IMR-90 (cell line): ENCODE results near the gene ZCCHC17. TPM values are rescaled to one million over a fixed set of nuclear protein-coding genes. Genes with fewer than 3 reads are reported as not detected.

ENCODE experiments used
- ATAC-seq: fragments of 200-7000 bp; cut with Tn5 transposase; 2 replicates; pipeline ENCODE4 v1.9.1; 2020; ENCODE audit warnings: low read depth, mild to moderate bottlenecking, moderate library complexity
- BruUV-seq: library from RNA; stranded (reverse); fragments of 400-500 nt; replicated peaks from 2 replicates; lab custom pipeline; 2021; lab: Mats Ljungman, UMichigan
- CTCF ChIA-PET: fragments of 300-600 bp; formaldehyde crosslinking; extraction: SDS; loops from one replicate; lab custom pipeline; 2021; ENCODE audit warnings: antibody characterized with exemption; lab: Yijun Ruan, JAX
- POLR2A ChIA-PET: fragments of 300-600 bp; sonication (Branson Sonifier 250); formaldehyde crosslinking; loops from one replicate; lab custom pipeline; 2022; ENCODE audit warnings: antibody characterized with exemption; ENCODE audit not compliant: unreplicated experiment; lab: Charles Lee
- DNase-seq: peaks from one replicate; pipeline ENCODE4 v3.0.0; 2013
- H2AFZ ChIP-seq: replicated peaks from 2 replicates; pipeline ENCODE3; 2013; ENCODE audit warnings: low read length, mild to moderate bottlenecking; ENCODE audit not compliant: poor library complexity
- H2AK5ac ChIP-seq: 2 replicates; pipeline ENCODE4 v1.6.1; 2013; ENCODE audit warnings: low read depth, low read length, inconsistent platforms
- H2AK9ac ChIP-seq: replicated peaks from 2 replicates; pipeline ENCODE3; 2013; ENCODE audit warnings: mild to moderate bottlenecking, low read depth, low read length, moderate library complexity; ENCODE audit not compliant: poor library complexity
- H2BK120ac ChIP-seq: 2 replicates; pipeline ENCODE4 v1.6.1; 2013; ENCODE audit warnings: low read depth, low read length, inconsistent platforms
- H2BK15ac ChIP-seq: 3 replicates; pipeline ENCODE4 v1.6.1; 2013; ENCODE audit warnings: low read depth, low read length, inconsistent platforms
- H2BK20ac ChIP-seq: 2 replicates; pipeline ENCODE4 v1.6.1; 2013; ENCODE audit warnings: low read depth, mild to moderate bottlenecking, inconsistent platforms, low read length, moderate library complexity
- H2BK5ac ChIP-seq: 2 replicates; pipeline ENCODE4 v1.6.1; 2013; ENCODE audit warnings: mild to moderate bottlenecking, low read depth, low read length, inconsistent platforms; ENCODE audit not compliant: poor library complexity, severe bottlenecking
- H3K14ac ChIP-seq: replicated peaks from 2 replicates; pipeline ENCODE4 v1.6.1; 2013; ENCODE audit warnings: low read depth, low read length, inconsistent platforms
- H3K18ac ChIP-seq: 2 replicates; pipeline ENCODE4 v1.6.1; 2013; ENCODE audit warnings: low read depth, low read length, control low read depth
- H3K23ac ChIP-seq: 2 replicates; pipeline ENCODE4 v1.6.1; 2013; ENCODE audit warnings: low read depth, low read length, inconsistent platforms
- H3K27ac ChIP-seq: 2 replicates; pipeline ENCODE4 v1.5.1; 2013; ENCODE audit warnings: mild to moderate bottlenecking, control low read depth, low read length; ENCODE audit not compliant: insufficient read depth
- H3K27me3 ChIP-seq: 2 replicates; pipeline ENCODE4 v1.6.1; 2013; ENCODE audit warnings: low read length; ENCODE audit not compliant: control insufficient read depth, insufficient read depth
- H3K36me3 ChIP-seq: 2 replicates; pipeline ENCODE4 v1.6.1; 2013; ENCODE audit warnings: low read length, mixed read lengths; ENCODE audit not compliant: control insufficient read depth, insufficient read depth
- H3K4ac ChIP-seq: 2 replicates; pipeline ENCODE4 v1.6.1; 2013; ENCODE audit warnings: low read depth, low read length, inconsistent platforms
- H3K4me1 ChIP-seq: 2 replicates; pipeline ENCODE4 v1.6.1; 2013; ENCODE audit warnings: low read length, mixed read lengths; ENCODE audit not compliant: control insufficient read depth, insufficient read depth
- H3K4me2 ChIP-seq: 2 replicates; pipeline ENCODE4 v1.6.1; 2013; ENCODE audit warnings: low read depth, mild to moderate bottlenecking, control low read depth, low read length, moderate library complexity
- H3K4me3 ChIP-seq: 2 replicates; pipeline ENCODE4 v1.5.1; 2013; ENCODE audit warnings: low read depth, mild to moderate bottlenecking, control low read depth, low read length, moderate library complexity; ENCODE audit not compliant: insufficient read depth
- H3K56ac ChIP-seq: 2 replicates; pipeline ENCODE4 v1.6.1; 2013; ENCODE audit warnings: low read length, inconsistent platforms; ENCODE audit not compliant: insufficient read depth; ENCODE audit errors: extremely low read depth
- H3K79me1 ChIP-seq, 2 experiments: 2 replicates each; pipeline ENCODE4 v1.6.1; 2013; ENCODE audit warnings: low read length in 2 of 2, inconsistent platforms in 1 of 2, low read depth in 1 of 2
- H3K9ac ChIP-seq: 2 replicates; pipeline ENCODE4 v1.6.1; 2013; ENCODE audit warnings: low read depth, low read length, control low read depth
- H3K9me1 ChIP-seq: 2 replicates; pipeline ENCODE4 v1.6.1; 2013; ENCODE audit warnings: low read length, inconsistent platforms; ENCODE audit not compliant: insufficient read depth
- H3K9me3 ChIP-seq: 2 replicates; pipeline ENCODE4 v1.6.1; 2013; ENCODE audit warnings: low read length; ENCODE audit not compliant: control insufficient read depth, insufficient read depth
- H4K20me1 ChIP-seq: 2 replicates; pipeline ENCODE4 v1.6.1; 2013; ENCODE audit warnings: low read length, inconsistent platforms; ENCODE audit not compliant: insufficient read depth
- H4K5ac ChIP-seq: 2 replicates; pipeline ENCODE4 v1.6.1; 2013; ENCODE audit warnings: mild to moderate bottlenecking, low read depth, low read length, control low read depth
- H4K8ac ChIP-seq, 2 experiments: 2 replicates each; pipeline ENCODE4 v1.6.1; 2013; ENCODE audit warnings: low read depth in 2 of 2, low read length in 2 of 2, control low read depth in 1 of 2, inconsistent platforms in 1 of 2
- H4K91ac ChIP-seq: 2 replicates; pipeline ENCODE4 v1.6.1; 2013; ENCODE audit warnings: low read depth, low read length, inconsistent platforms; ENCODE audit not compliant: insufficient read depth
- BHLHE40 ChIP-seq: fragments of 150-350 bp; IDR thresholded peaks from 2 replicates; pipeline ENCODE4 v1.6.1; 2016; ENCODE audit warnings: mild to moderate bottlenecking, low read depth, low read length
- CEBPB ChIP-seq: IDR thresholded peaks from 2 replicates; pipeline ENCODE4 v1.6.1; 2012; ENCODE audit warnings: low read depth, low read length, improper control_type of control experiment
- FOS ChIP-seq: fragments of 150-350 bp; IDR thresholded peaks from 2 replicates; pipeline ENCODE4 v1.6.1; 2016; ENCODE audit warnings: low read depth, low read length
- MAFK ChIP-seq: IDR thresholded peaks from 2 replicates; pipeline ENCODE4 v1.6.1; 2012; ENCODE audit warnings: low read depth, low read length, improper control_type of control experiment
- NFE2L2 ChIP-seq: fragments of 150-350 bp; IDR thresholded peaks from 2 replicates; pipeline ENCODE4 v1.6.1; 2016; ENCODE audit warnings: low read depth, mild to moderate bottlenecking, low read length
- POLR2A ChIP-seq: IDR thresholded peaks from 2 replicates; pipeline ENCODE4 v1.6.1; 2012; ENCODE audit warnings: mild to moderate bottlenecking, low read depth, low read length
- RAD21 ChIP-seq: IDR thresholded peaks from 2 replicates; pipeline ENCODE4 v1.6.1; 2012; ENCODE audit warnings: low read length, improper control_type of control experiment
- RCOR1 ChIP-seq: IDR thresholded peaks from 2 replicates; pipeline ENCODE4 v1.6.1; 2012; ENCODE audit warnings: mild to moderate bottlenecking, low read length, improper control_type of control experiment; ENCODE audit not compliant: insufficient replicate concordance
- RFX5 ChIP-seq: IDR thresholded peaks from 2 replicates; pipeline ENCODE4 v1.8.0; 2012; ENCODE audit warnings: low read depth, mild to moderate bottlenecking, low read length, moderate library complexity
- SMC3 ChIP-seq: fragments of 150-350 bp; IDR thresholded peaks from 2 replicates; pipeline ENCODE4 v1.6.1; 2016; ENCODE audit warnings: low read depth, mild to moderate bottlenecking, antibody characterized with exemption, low read length, moderate library complexity
- WGBS, 2 experiments: methylation state at CpG; one replicate each; pipeline versions ENCODE4 v1.1.5 to v1.1.7; 2013; ENCODE audit warnings: missing lambda C conversion rate in 2 of 2; ENCODE audit not compliant: insufficient read length in 1 of 2; ENCODE audit errors: extremely low coverage in 2 of 2; 5-methylcytosine and 5-hydroxymethylcytosine counted together
- dilution Hi-C: fragments of 300-500 bp; cut with HindIII; formaldehyde crosslinking; loops from one replicate; pipeline ENCODE4 v1.14.3; 2018; ENCODE audit warnings: low sequenced_read_pairs; ENCODE audit not compliant: unreplicated experiment
- in situ Hi-C: fragments of 300-500 bp; cut with MboI; formaldehyde crosslinking; loops from 3 replicates; pipeline ENCODE4 v1.14.3; 2019; ENCODE audit warnings: low sequenced_read_pairs, inconsistent platforms, mixed read lengths
- intact Hi-C: fragments of 100-400 bp; cut with micrococcal nuclease; formaldehyde crosslinking; loops from 2 replicates; pipeline ENCODE4 v1.10.0; 2022
- polyA plus RNA-seq, 3 experiments: library from polyadenylated mRNA; depleted of rRNA; stranded (reverse); fragments of >200 nt; gene quantifications; 2 replicates each; pipeline ENCODE4 v1.2.3, GENCODE V29; 2012; ENCODE audit warnings: low replicate concordance in 1 of 3
- total RNA-seq: library from RNA; depleted of rRNA; stranded (reverse); fragments of >200 nt; gene quantifications from 2 replicates; pipeline ENCODE4 v1.2.3, GENCODE V29; 2012
- TF ChIP-seq, protein P1 (sequence below): fragments of 150-350 bp; IDR thresholded peaks from 2 replicates; pipeline ENCODE4 v1.6.1; 2016; ENCODE audit warnings: low read depth, mild to moderate bottlenecking, low read length, moderate library complexity, borderline replicate concordance
- TF ChIP-seq, protein P2 (sequence below): fragments of 150-350 bp; IDR thresholded peaks from 2 replicates; pipeline ENCODE4 v1.6.1; 2017; ENCODE audit warnings: mild to moderate bottlenecking, antibody characterized with exemption, low read length, low read depth
- TF ChIP-seq, protein P3 (sequence below): conservative IDR thresholded peaks from 2 replicates; pipeline ENCODE4 v1.5.1; 2012; ENCODE audit warnings: mild to moderate bottlenecking, low read depth, low read length, improper control_type of control experiment

ZCCHC17 gene
- total and polyA plus RNA-seq, 2 of the 4 experiments (the other 2 are of a cell fraction), result 48.4 to 48.9 TPM

DNA sequence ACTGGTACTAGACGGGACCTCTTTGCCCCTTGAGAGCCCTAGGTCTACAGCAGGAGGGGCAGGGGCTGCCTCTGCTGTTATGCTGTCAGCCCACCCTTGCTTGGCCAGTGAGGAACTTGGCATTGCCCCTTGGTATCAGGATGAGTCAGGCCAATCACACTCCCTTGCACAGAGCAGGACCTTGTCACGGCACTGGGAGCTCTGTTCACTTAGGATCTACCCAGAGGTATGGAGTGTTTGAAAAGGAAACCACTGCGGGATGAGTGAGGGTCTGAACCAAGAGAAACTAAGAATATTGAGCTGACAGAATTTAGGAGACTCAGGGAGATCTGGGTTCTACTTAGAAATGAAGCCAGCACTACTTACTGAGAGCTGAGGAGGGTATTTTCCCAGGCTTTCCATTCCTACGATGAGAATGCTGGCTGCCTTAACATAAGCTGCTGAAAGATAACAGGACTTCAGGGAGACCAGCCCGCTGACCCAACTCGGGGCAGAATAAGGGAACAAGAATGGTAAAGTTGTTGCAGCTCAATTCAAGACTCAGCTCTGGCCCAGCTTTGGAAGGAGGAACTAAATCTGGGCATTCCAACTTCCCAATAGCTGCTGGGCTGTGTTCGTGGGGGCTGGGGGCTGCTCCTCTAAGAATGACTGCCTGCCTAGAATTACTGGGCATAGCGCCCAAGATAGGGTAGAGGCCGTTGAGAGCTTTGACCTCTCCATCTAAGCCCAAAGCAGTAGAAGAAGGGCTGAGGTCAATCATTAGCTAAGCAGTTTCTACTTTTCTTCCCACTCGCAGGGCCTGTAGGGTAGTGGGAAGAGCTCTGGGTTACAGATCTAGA lies 74.5 kb downstream of the ZCCHC17 start:
- Histone ChIP-seq H3K4me1 (peaks cover 7% of the 10 kb centered on the region), H3K27ac (no peak overlapping the region), H4K5ac (no peak overlapping the region), H3K23ac (no peak overlapping the region), H3K36me3 (peaks cover 2% of the 10 kb centered on the region; the same call in 1 of the 2 replicates), H2AK9ac (no peak overlapping the region), H3K9ac (no peak overlapping the region), H3K79me1 (no peaks in the 10 kb centered on the region), H2AFZ (no peak overlapping the region), H3K4me2 (no peak overlapping the region), H2BK5ac (no peak overlapping the region), H2BK20ac (no peak overlapping the region), H3K14ac (no peak overlapping the region), H3K4ac (no peak overlapping the region), H2BK15ac (no peak overlapping the region), H3K9me1 (peaks cover 4% of the 10 kb centered on the region; the same call in 1 of the 2 replicates), H3K18ac (no peak overlapping the region), H4K20me1 (no peaks in the 10 kb centered on the region), H4K8ac (no peak overlapping the region), H4K91ac (no peak overlapping the region), H3K4me3 (no peak overlapping the region), H2AK5ac (no peak overlapping the region), H2BK120ac (no peak overlapping the region), H3K9me3 (no peaks in the 10 kb centered on the region), H3K27me3 (no peaks in the 10 kb centered on the region), H3K56ac (no peak overlapping the region)
- TF ChIP-seq SMC3 (no peak), NFE2L2 (no peak), RCOR1 (no peak), FOS (no peak), BHLHE40 (no peak), CEBPB (no peak), RFX5 (no peak), MAFK (no peak), POLR2A (no peak), RAD21 (no peak)
- TF ChIP-seq, protein P1, sequence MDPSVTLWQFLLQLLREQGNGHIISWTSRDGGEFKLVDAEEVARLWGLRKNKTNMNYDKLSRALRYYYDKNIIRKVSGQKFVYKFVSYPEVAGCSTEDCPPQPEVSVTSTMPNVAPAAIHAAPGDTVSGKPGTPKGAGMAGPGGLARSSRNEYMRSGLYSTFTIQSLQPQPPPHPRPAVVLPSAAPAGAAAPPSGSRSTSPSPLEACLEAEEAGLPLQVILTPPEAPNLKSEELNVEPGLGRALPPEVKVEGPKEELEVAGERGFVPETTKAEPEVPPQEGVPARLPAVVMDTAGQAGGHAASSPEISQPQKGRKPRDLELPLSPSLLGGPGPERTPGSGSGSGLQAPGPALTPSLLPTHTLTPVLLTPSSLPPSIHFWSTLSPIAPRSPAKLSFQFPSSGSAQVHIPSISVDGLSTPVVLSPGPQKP, result no peak
- TF ChIP-seq, protein P2, sequence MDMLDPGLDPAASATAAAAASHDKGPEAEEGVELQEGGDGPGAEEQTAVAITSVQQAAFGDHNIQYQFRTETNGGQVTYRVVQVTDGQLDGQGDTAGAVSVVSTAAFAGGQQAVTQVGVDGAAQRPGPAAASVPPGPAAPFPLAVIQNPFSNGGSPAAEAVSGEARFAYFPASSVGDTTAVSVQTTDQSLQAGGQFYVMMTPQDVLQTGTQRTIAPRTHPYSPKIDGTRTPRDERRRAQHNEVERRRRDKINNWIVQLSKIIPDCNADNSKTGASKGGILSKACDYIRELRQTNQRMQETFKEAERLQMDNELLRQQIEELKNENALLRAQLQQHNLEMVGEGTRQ, result no peak
- TF ChIP-seq, protein P3, sequence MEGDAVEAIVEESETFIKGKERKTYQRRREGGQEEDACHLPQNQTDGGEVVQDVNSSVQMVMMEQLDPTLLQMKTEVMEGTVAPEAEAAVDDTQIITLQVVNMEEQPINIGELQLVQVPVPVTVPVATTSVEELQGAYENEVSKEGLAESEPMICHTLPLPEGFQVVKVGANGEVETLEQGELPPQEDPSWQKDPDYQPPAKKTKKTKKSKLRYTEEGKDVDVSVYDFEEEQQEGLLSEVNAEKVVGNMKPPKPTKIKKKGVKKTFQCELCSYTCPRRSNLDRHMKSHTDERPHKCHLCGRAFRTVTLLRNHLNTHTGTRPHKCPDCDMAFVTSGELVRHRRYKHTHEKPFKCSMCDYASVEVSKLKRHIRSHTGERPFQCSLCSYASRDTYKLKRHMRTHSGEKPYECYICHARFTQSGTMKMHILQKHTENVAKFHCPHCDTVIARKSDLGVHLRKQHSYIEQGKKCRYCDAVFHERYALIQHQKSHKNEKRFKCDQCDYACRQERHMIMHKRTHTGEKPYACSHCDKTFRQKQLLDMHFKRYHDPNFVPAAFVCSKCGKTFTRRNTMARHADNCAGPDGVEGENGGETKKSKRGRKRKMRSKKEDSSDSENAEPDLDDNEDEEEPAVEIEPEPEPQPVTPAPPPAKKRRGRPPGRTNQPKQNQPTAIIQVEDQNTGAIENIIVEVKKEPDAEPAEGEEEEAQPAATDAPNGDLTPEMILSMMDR, result no peak
- ChIA-PET POLR2A (no interaction called here), CTCF (interaction anchor here (1.2 kb wide), 1 partner anchor 9 kb away, joined by 3 read pairs; no protein-coding TSS in a partner anchor)
- WGBS, 2 experiments, result 70% methylated on average over 4 of the region's 10 CpGs; no CpG with 5 or more reads in 1 of the 2 experiments
- intact Hi-C loops, result no loop called here
- ATAC-seq (no peak), DNase-seq (no peak)
- dilution Hi-C loops, result no loop called here
- BruUV-seq, result no TSS peak
- in situ Hi-C loops, result no loop called here
